ENCODE results near the gene RPS10.

The RPS10 gene

GRCh38 chr6:34425498-34426410 lies at the start of gene RPS10:
Gene RPS10, minus strand, starts transcription at chr6:34426069. Its CDS starts 848 bp downstream, at chr6:34425221.
- peak; percentile 87 to 90 for DNase-seq (ENCODE audit: low read depth in 2 of 2)

GRCh38 chr6:34475238-34475682 lies 49.4 kb upstream of the RPS10 start:
- no peak for DNase-seq (ENCODE audit: low read depth in 2 of 2)

GRCh38 chr6:34474754-34475153 lies 48.9 kb upstream of the RPS10 start:
- DNase-seq (ENCODE audit: low read depth in 2 of 2), result no peak

GRCh38 chr6:34473967-34474366 lies 48.1 kb upstream of the RPS10 start:
- no peak for DNase-seq (ENCODE audit: low read depth in 2 of 2)

- DNase-seq (ENCODE audit: low read depth in 2 of 2), result no peak
Observed at GRCh38 chr6:34472425-34472824, 46.6 kb upstream of the RPS10 start.

GRCh38 chr6:34469499-34469898 lies 43.6 kb upstream of the RPS10 start:
- no peak for DNase-seq (ENCODE audit: low read depth in 2 of 2)

GRCh38 chr6:34468378-34468892 lies 42.6 kb upstream of the RPS10 start:
- no peak for DNase-seq (ENCODE audit: low read depth in 2 of 2)

GRCh38 chr6:34466242-34467185 lies 40.6 kb upstream of the RPS10 start:
- no peak for DNase-seq (ENCODE audit: low read depth in 2 of 2)

- DNase-seq (ENCODE audit: low read depth in 2 of 2), result no peak
Observed at GRCh38 chr6:34465531-34466241, 39.8 kb upstream of the RPS10 start, which contains the start of gene PACSIN1. Gene PACSIN1, plus strand, starts transcription at chr6:34466076. Its CDS starts 60,230 bp downstream, at chr6:34526306.

GRCh38 chr6:34463849-34464248 lies 38.0 kb upstream of the RPS10 start:
- DNase-seq (ENCODE audit: low read depth in 2 of 2), result no peak

- no peak for DNase-seq (ENCODE audit: low read depth in 2 of 2)
Observed at GRCh38 chr6:34463299-34463698, 37.4 kb upstream of the RPS10 start.

- no peak for DNase-seq (ENCODE audit: low read depth in 2 of 2)
Observed at GRCh38 chr6:34462551-34462971, 36.7 kb upstream of the RPS10 start.

GRCh38 chr6:34462010-34462409 lies 36.1 kb upstream of the RPS10 start:
- DNase-seq (ENCODE audit: low read depth in 2 of 2), result no peak

GRCh38 chr6:34460796-34461507 lies 35.1 kb upstream of the RPS10 start:
- no peak for DNase-seq (ENCODE audit: low read depth in 2 of 2)

GRCh38 chr6:34459899-34460593 lies 34.2 kb upstream of the RPS10 start:
- DNase-seq (ENCODE audit: low read depth in 2 of 2), result peak in 1 of 2 donors; percentile 20

GRCh38 chr6:34457742-34458735 lies 32.2 kb upstream of the RPS10 start:
- no peak for DNase-seq (ENCODE audit: low read depth in 2 of 2)

- DNase-seq (ENCODE audit: low read depth in 2 of 2), result no peak
Observed at GRCh38 chr6:34457382-34457741, 31.5 kb upstream of the RPS10 start.

- no peak for DNase-seq (ENCODE audit: low read depth in 2 of 2)
Observed at GRCh38 chr6:34455831-34456230, 30.0 kb upstream of the RPS10 start.

- DNase-seq (ENCODE audit: low read depth in 2 of 2), result no peak
Observed at GRCh38 chr6:34451192-34451591, 25.3 kb upstream of the RPS10 start.
